Testis (tissue), 2 donors: Measurements from ENCODE around the gene GRB7.

Source experiments
- CTCF ChIP-seq, 3 experiments: fragments of 450-650 bp in 2 of 3; fragments of 200-600 bp in 1 of 3; sonication (generic) in 1 of 3; IDR thresholded peaks; one replicate each; pipeline ENCODE4 v1.5.1; 2016 to 2019; ENCODE audit warnings: antibody characterized with exemption in 3 of 3, mild to moderate bottlenecking in 2 of 3, moderate library complexity in 1 of 3
- POLR2A ChIP-seq: fragments of 450-650 bp; IDR thresholded peaks from one replicate; pipeline ENCODE4 v1.6.1; 2017; ENCODE audit warnings: antibody characterized with exemption, mild to moderate bottlenecking, moderate library complexity

DNA sequence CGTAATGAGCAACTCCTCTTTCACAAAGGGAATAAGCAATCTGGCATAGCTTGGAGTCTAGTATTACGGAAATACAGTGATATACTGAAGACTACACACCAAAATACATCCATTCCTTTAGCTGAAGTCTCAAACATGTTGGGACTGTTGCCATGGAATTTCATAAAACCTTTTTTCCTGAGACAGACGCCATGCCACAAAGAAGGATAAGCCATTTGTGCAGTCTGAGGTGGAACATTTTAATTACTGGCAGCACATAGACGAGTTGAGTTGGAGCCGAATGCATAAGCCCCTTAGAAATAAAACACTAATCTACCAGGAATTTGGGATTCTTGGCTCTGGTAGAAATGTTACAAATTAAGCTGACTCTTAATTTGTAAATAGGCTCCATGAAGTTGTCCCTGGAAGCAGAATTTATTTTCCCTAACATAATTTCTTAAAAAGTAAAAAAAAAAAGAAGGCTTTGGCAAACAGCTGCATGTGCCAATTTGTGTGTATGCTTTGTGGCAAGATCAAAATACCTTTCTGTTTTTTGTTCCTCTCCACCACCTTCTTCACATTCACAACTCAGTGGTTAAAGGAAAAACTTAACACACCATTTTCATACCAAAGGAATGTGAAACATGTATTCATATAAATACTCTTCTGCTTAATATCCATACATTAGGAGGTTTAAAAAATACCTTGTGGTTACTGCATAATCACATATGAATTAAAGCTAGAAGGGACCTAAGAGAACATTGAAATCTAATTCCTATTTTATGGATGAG, 25.5 kb downstream of the GRB7 start:
- TF ChIP-seq CTCF (IDR thresholded peaks at IDR 0.05), result no peak
- no peak for TF ChIP-seq POLR2A
